ENCODE measurements around the gene IFNL3. TPM values are rescaled to one million over a fixed set of nuclear protein-coding genes. Genes with fewer than 3 reads are reported as not detected.
"Not testable (repeated sequence)": the region's sequence is repeated elsewhere in the genome, so short reads cannot be mapped to it uniquely, and the experiment has no call there.

IFNL3 gene
- polyA plus RNA-seq, 3 donors, result not detected

DNA sequence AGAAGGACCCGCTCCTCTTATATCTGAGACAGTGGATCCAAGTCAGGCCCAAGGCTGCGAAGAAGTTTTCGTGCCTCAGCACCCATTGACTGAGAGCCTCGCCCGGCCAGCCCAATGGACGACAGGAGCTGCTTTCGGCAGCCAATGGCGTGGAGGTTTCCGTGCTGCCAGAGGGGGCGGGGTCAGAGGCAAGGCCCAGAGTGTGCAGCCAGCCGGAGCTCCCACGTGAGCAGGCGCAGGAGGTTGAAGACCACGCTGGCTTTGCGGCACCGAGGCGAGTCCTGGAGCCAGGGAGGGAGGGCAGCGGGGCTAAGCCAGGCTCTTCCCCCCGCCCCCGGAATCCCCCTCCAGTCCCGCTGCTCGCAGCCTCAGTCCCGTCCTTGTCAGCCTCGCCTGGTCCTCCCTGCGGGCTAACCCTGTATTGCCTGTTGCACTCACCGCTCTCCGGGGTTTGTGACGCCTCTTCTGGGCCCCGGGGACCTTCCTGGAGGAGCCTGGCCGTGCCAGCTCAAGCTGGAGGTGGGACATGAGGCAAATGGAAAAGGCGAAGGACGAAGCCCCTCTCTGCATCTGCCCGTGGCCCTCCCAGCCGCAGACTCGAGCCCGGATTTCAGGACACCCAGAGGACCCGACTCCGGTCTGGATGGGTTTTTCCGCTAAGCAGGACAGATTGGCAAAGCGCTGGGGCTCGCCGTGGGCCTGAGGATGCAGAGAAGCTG is 2.3 kb upstream of the IFNL3 start:
- Histone ChIP-seq H3K27ac (ENCODE audit: low read depth in 1 of 2, low read length in 2 of 2) (no peak overlapping the region), H3K4me2 (replicated peaks; ENCODE audit: extremely low read depth, low read length, poor library complexity, severe bottlenecking) (no peak overlapping the region), H4K20me1 (ENCODE audit: insufficient read depth, low read length) (no peaks in the 10 kb centered on the region), H3K4me3 (replicated peaks in 1 of 3; ENCODE audit: low read depth in 2 of 3, low read length in 3 of 3) (no peak overlapping the region), H3K79me2 (ENCODE audit: insufficient read depth, low read length) (no peaks in the 10 kb centered on the region), H3K9me3 (replicated peaks in 1 of 2; ENCODE audit: control insufficient read depth in 1 of 2, insufficient read depth in 1 of 2, low read length in 2 of 2) (no peaks in the 10 kb centered on the region), H3K27me3 (ENCODE audit: control insufficient read depth in 2 of 2, insufficient read depth in 2 of 2, low read length in 2 of 2) (peaks cover 2 to 24% of the 10 kb centered on the region in 2 donors), H3K36me3 (replicated peaks in 1 of 2; ENCODE audit: control insufficient read depth in 1 of 2, insufficient read depth in 2 of 2, low read length in 2 of 2) (no peaks in the 10 kb centered on the region), H3K4me1 (ENCODE audit: control insufficient read depth in 1 of 2, insufficient read depth in 2 of 2, low read length in 2 of 2) (peaks cover 0 to 7% of the 10 kb centered on the region in 2 donors), H2AFZ (ENCODE audit: insufficient read depth, low read depth, low read length, poor library complexity, severe bottlenecking) (peak overlapping the region; percentile 21), H3K9ac (ENCODE audit: insufficient read depth, low read length, poor library complexity, severe bottlenecking) (no peak overlapping the region)
- 53% methylated on average over 40 of the region's 42 CpGs for WGBS (ENCODE audit: insufficient coverage)
- Mint-ChIP-seq H3K36me3 (no peaks in the 10 kb centered on the region), H3K4me3 (peak overlapping the region in 1 of 2 donors; percentile 73), H3K27me3 (ENCODE audit: low read depth in 3 of 3) (peaks cover 17 to 29% (median 26%) of the 10 kb centered on the region in 3 donors), H3K4me1 (peaks cover 4% of the 10 kb centered on the region), H3K9me3 (peaks cover 0 to 5% (median 2%) of the 10 kb centered on the region in 7 donors), H3K27ac (no peak overlapping the region)
- peak in 2 of 3 donors; percentile 1 to 12 for DNase-seq
- TF ChIP-seq, protein P1, sequence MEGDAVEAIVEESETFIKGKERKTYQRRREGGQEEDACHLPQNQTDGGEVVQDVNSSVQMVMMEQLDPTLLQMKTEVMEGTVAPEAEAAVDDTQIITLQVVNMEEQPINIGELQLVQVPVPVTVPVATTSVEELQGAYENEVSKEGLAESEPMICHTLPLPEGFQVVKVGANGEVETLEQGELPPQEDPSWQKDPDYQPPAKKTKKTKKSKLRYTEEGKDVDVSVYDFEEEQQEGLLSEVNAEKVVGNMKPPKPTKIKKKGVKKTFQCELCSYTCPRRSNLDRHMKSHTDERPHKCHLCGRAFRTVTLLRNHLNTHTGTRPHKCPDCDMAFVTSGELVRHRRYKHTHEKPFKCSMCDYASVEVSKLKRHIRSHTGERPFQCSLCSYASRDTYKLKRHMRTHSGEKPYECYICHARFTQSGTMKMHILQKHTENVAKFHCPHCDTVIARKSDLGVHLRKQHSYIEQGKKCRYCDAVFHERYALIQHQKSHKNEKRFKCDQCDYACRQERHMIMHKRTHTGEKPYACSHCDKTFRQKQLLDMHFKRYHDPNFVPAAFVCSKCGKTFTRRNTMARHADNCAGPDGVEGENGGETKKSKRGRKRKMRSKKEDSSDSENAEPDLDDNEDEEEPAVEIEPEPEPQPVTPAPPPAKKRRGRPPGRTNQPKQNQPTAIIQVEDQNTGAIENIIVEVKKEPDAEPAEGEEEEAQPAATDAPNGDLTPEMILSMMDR (IDR thresholded peaks at IDR 0.05), result no peak
- intact Hi-C loops (cut with micrococcal nuclease), result no loop called here

DNA sequence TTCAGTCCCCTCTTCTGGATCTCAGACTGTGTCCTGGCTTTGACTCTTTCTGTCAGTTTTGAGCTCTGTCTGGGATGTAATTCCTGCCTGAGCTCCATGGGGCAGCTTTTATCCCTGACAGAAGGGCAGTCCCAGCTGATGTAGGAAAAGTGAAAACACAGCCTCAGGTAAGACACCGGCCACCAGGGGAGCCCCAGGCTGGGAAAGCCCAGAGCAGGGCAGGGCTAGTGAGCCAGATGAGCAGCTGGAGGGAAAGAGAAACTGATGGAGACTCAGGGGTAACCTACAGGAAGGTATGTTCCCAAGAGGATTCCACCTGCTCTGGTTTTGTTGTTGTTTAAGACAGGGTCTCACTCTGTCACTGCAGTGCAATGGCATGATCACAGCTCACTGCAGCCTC is 360 bp upstream of the IFNL3 start:
- H3K79me2 ChIP-seq (ENCODE audit: insufficient read depth, low read length); DNase-seq; intact Hi-C loops (cut with micrococcal nuclease); H3K36me3 ChIP-seq (replicated peaks in 1 of 2; ENCODE audit: control insufficient read depth in 1 of 2, insufficient read depth in 2 of 2, low read length in 2 of 2); H3K9me3 ChIP-seq (replicated peaks in 1 of 2; ENCODE audit: control insufficient read depth in 1 of 2, insufficient read depth in 1 of 2, low read length in 2 of 2); H3K27ac Mint-ChIP-seq; H3K9me3 Mint-ChIP-seq; H3K27ac ChIP-seq (ENCODE audit: low read depth in 1 of 2, low read length in 2 of 2); H2AFZ ChIP-seq (ENCODE audit: insufficient read depth, low read depth, low read length, poor library complexity, severe bottlenecking); H3K4me3 Mint-ChIP-seq; H3K9ac ChIP-seq (ENCODE audit: insufficient read depth, low read length, poor library complexity, severe bottlenecking); H3K4me3 ChIP-seq (replicated peaks in 1 of 3; ENCODE audit: low read depth in 2 of 3, low read length in 3 of 3); H3K4me2 ChIP-seq (replicated peaks; ENCODE audit: extremely low read depth, low read length, poor library complexity, severe bottlenecking); H3K4me1 Mint-ChIP-seq; H3K4me1 ChIP-seq (ENCODE audit: control insufficient read depth in 1 of 2, insufficient read depth in 2 of 2, low read length in 2 of 2); H4K20me1 ChIP-seq (ENCODE audit: insufficient read depth, low read length); H3K36me3 Mint-ChIP-seq: not testable (repeated sequence)
- H3K27me3 Mint-ChIP-seq (ENCODE audit: low read depth in 3 of 3), result peaks cover 17 to 29% (median 26%) of the 10 kb centered on the region in 3 donors
- WGBS (ENCODE audit: insufficient coverage), result no CpG with 5 or more reads among the region's 1 CpG
- H3K27me3 ChIP-seq (ENCODE audit: control insufficient read depth in 2 of 2, insufficient read depth in 2 of 2, low read length in 2 of 2), result peaks cover 2 to 24% of the 10 kb centered on the region in 2 donors

DNA sequence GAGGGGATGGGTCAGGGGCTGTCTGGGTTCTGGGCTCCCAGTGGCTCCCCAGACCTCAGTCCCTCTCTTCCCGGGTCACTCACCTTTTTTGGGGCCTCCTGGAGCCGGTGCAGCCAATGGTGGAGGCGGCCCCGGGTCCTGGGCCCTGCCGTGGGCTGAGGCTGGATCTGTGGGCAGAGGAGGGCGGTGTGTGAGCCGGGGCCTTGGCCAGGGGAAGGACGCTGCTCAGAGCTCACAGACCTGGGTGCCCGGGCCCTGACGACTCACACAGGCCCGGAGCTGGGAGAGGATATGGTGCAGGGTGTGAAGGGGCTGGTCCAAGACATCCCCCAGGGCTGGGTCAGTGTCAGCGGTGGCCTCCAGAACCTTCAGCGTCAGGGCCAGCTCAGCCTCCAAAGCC is 1.1 kb downstream of the IFNL3 start:
- H3K9me3 ChIP-seq (replicated peaks in 1 of 2; ENCODE audit: control insufficient read depth in 1 of 2, insufficient read depth in 1 of 2, low read length in 2 of 2); H3K9me3 Mint-ChIP-seq; H4K20me1 ChIP-seq (ENCODE audit: insufficient read depth, low read length); H3K36me3 ChIP-seq (replicated peaks in 1 of 2; ENCODE audit: control insufficient read depth in 1 of 2, insufficient read depth in 2 of 2, low read length in 2 of 2); DNase-seq; H3K4me1 ChIP-seq (ENCODE audit: control insufficient read depth in 1 of 2, insufficient read depth in 2 of 2, low read length in 2 of 2); H3K4me3 ChIP-seq (replicated peaks in 1 of 3; ENCODE audit: low read depth in 2 of 3, low read length in 3 of 3); H3K4me2 ChIP-seq (replicated peaks; ENCODE audit: extremely low read depth, low read length, poor library complexity, severe bottlenecking); H2AFZ ChIP-seq (ENCODE audit: insufficient read depth, low read depth, low read length, poor library complexity, severe bottlenecking); H3K9ac ChIP-seq (ENCODE audit: insufficient read depth, low read length, poor library complexity, severe bottlenecking); H3K79me2 ChIP-seq (ENCODE audit: insufficient read depth, low read length); H3K27ac ChIP-seq (ENCODE audit: low read depth in 1 of 2, low read length in 2 of 2); H3K27ac Mint-ChIP-seq; H3K36me3 Mint-ChIP-seq; H3K4me3 Mint-ChIP-seq; intact Hi-C loops (cut with micrococcal nuclease); H3K4me1 Mint-ChIP-seq: not testable (repeated sequence)
- peaks cover 2 to 19% of the 10 kb centered on the region in 2 donors for H3K27me3 ChIP-seq (ENCODE audit: control insufficient read depth in 2 of 2, insufficient read depth in 2 of 2, low read length in 2 of 2)
- peaks cover 14 to 28% (median 20%) of the 10 kb centered on the region in 3 donors for H3K27me3 Mint-ChIP-seq (ENCODE audit: low read depth in 3 of 3)
- WGBS (ENCODE audit: insufficient coverage), result 94% methylated on average over 6 of the region's 13 CpGs

Measured in CD14-positive monocyte (primary cell).